Common myeloid progenitor, CD34-positive (primary cell): Measurements from ENCODE around the gene FXYD7.

Source experiments
- CTCF ChIA-PET: fragments of 350-600 bp; sonication (Branson Sonifier 250); formaldehyde crosslinking; loops from one replicate; lab custom pipeline; 2021; ENCODE audit warnings: antibody characterized with exemption; lab: Charles Lee
- POLR2A ChIA-PET: fragments of 350-600 bp; sonication (Branson Sonifier 250); formaldehyde crosslinking; loops from one replicate; lab custom pipeline; 2021; ENCODE audit warnings: antibody characterized with exemption; lab: Charles Lee
- DNase-seq, 3 donors: peaks; one replicate each; pipeline versions ENCODE4 v3.0.0 to v3.0.0-alpha.2; 2013
- H3K27ac ChIP-seq, 2 experiments: 1 replicate in 1 of 2; 2 replicates in 1 of 2; pipeline ENCODE4 v1.7.0; 2013; ENCODE audit warnings: inconsistent platforms in 2 of 2, low read length in 2 of 2, mild to moderate bottlenecking in 2 of 2, low read depth in 1 of 2, moderate library complexity in 1 of 2; ENCODE audit not compliant: severe bottlenecking in 2 of 2, insufficient read depth in 1 of 2, poor library complexity in 1 of 2
- H3K27me3 ChIP-seq, 5 experiments: replicated peaks in 2 of 5; 1 replicate in 3 of 5; 2 replicates in 2 of 5; pipeline versions ENCODE4 v1.6.1 to v1.7.0; 2013; ENCODE audit warnings: low read length in 4 of 5, mild to moderate bottlenecking in 2 of 5, moderate library complexity in 2 of 5, inconsistent platforms in 1 of 5; ENCODE audit not compliant: insufficient read depth in 5 of 5, control insufficient read depth in 4 of 5
- H3K36me3 ChIP-seq, 4 experiments: 1 replicate in 2 of 4; 2 replicates in 2 of 4; pipeline versions ENCODE4 v1.6.1 to v1.7.0; 2013; ENCODE audit warnings: low read length in 3 of 4, control low read depth in 1 of 4, mild to moderate bottlenecking in 1 of 4; ENCODE audit not compliant: control insufficient read depth in 4 of 4, insufficient read depth in 4 of 4
- H3K4me1 ChIP-seq, 4 experiments: 1 replicate in 3 of 4; 2 replicates in 1 of 4; pipeline versions ENCODE4 v1.6.1 to v1.7.1; 2013; ENCODE audit warnings: low read length in 3 of 4, mild to moderate bottlenecking in 3 of 4, control low read depth in 1 of 4, inconsistent platforms in 1 of 4, moderate library complexity in 1 of 4; ENCODE audit not compliant: control insufficient read depth in 4 of 4, insufficient read depth in 4 of 4; ENCODE audit errors: control extremely low read depth in 1 of 4
- H3K4me3 ChIP-seq, 7 experiments: 1 replicate in 4 of 7; 2 replicates in 3 of 7; pipeline versions ENCODE4 v1.5.1 to v1.7.0; 2013; ENCODE audit warnings: mild to moderate bottlenecking in 7 of 7, low read length in 6 of 7, moderate library complexity in 6 of 7, inconsistent platforms in 2 of 7, low read depth in 2 of 7, control low read depth in 1 of 7; ENCODE audit not compliant: insufficient read depth in 4 of 7, control insufficient read depth in 1 of 7; ENCODE audit errors: extremely low read depth in 1 of 7
- H3K9me3 ChIP-seq, 5 experiments: 1 replicate in 4 of 5; 2 replicates in 1 of 5; pipeline versions ENCODE4 v1.6.1 to v1.7.1; 2013; ENCODE audit warnings: low read length in 4 of 5, mild to moderate bottlenecking in 2 of 5, inconsistent platforms in 1 of 5, low read depth in 1 of 5, moderate library complexity in 1 of 5; ENCODE audit not compliant: control insufficient read depth in 4 of 5, insufficient read depth in 2 of 5; ENCODE audit errors: control extremely low read depth in 1 of 5
- WGBS: methylation state at CpG from one replicate; pipeline ENCODE4 v1.1.5; 2013; ENCODE audit not compliant: insufficient coverage; 5-methylcytosine and 5-hydroxymethylcytosine counted together

The FXYD7 gene

GRCh38 chr19:35155981-35156672 lies 13.1 kb downstream of the FXYD7 start:
- 100% methylated on average over 3 of the region's 6 CpGs for WGBS
- no peak for DNase-seq
- ChIA-PET CTCF (no interaction called here), POLR2A (no interaction called here)
- Histone ChIP-seq H3K9me3 (no peaks in the 10 kb centered on the region), H3K27me3 (no peaks in the 10 kb centered on the region), H3K4me3 (peak overlapping the region; percentile 51 to 97 (median 89)), H3K36me3 (peaks cover 21 to 50% (median 43%) of the 10 kb centered on the region in 4 experiments), H3K4me1 (peaks cover 2 to 51% (median 42%) of the 10 kb centered on the region in 4 experiments), H3K27ac (peak overlapping the region; percentile 66 to 88)

GRCh38 chr19:35156673-35157014 lies 13.6 kb downstream of the FXYD7 start:
- Histone ChIP-seq H3K9me3 (peaks cover 0 to 3% (median 0%) of the 10 kb centered on the region in 5 experiments), H3K27me3 (no peaks in the 10 kb centered on the region), H3K36me3 (peaks cover 26 to 55% (median 48%) of the 10 kb centered on the region in 4 experiments), H3K4me3 (peak overlapping the region in 2 of 7 experiments; percentile 29 to 94), H3K4me1 (peaks cover 2 to 49% (median 40%) of the 10 kb centered on the region in 4 experiments), H3K27ac (no peak overlapping the region)
- DNase-seq: no peak
- ChIA-PET CTCF (no interaction called here), POLR2A (no interaction called here)
- 94% methylated on average over 6 of the region's 7 CpGs for WGBS

- peaks cover 34 to 63% (median 55%) of the 10 kb centered on the region in 4 experiments for H3K36me3 ChIP-seq
- H3K4me3 ChIP-seq: no peak overlapping the region
- H3K27ac ChIP-seq: no peak overlapping the region
- ChIA-PET CTCF (interaction anchor here (1.1 to 3.9 kb wide), 2 partner anchors 11 to 16 kb away, joined by 3 to 18 read pairs; no protein-coding TSS in a partner anchor), POLR2A (no interaction called here)
- 100% methylated on average over 1 of the region's 4 CpGs for WGBS
- no peaks in the 10 kb centered on the region for H3K27me3 ChIP-seq
- peaks cover 2 to 42% (median 33%) of the 10 kb centered on the region in 4 experiments for H3K4me1 ChIP-seq
- H3K9me3 ChIP-seq: peaks cover 0 to 10% (median 3%) of the 10 kb centered on the region in 5 experiments
- DNase-seq: no peak
Observed at GRCh38 chr19:35157431-35157830, 14.4 kb downstream of the FXYD7 start.

- POLR2A ChIA-PET: no interaction called here
- Histone ChIP-seq H3K4me3 (no peak overlapping the region), H3K9me3 (peaks cover 0 to 26% (median 10%) of the 10 kb centered on the region in 5 experiments), H3K27ac (no peak overlapping the region), H3K27me3 (no peaks in the 10 kb centered on the region), H3K36me3 (peaks cover 49 to 84% (median 76%) of the 10 kb centered on the region in 4 experiments), H3K4me1 (peaks cover 2 to 25% (median 16%) of the 10 kb centered on the region in 4 experiments)
- CTCF ChIA-PET: interaction anchor here (1.0 to 3.9 kb wide), 4 partner anchors 9 to 44 kb away, joined by 3 to 18 read pairs (median 4); no protein-coding TSS in a partner anchor
- 91% methylated on average over 7 of the region's 8 CpGs for WGBS
- DNase-seq: no peak
Observed at GRCh38 chr19:35159606-35160005, 16.6 kb downstream of the FXYD7 start.

- DNase-seq: no peak
- H3K4me1 ChIP-seq: peaks cover 2 to 14% (median 9%) of the 10 kb centered on the region in 4 experiments
- H3K27me3 ChIP-seq: no peaks in the 10 kb centered on the region
- peaks cover 0 to 31% (median 10%) of the 10 kb centered on the region in 5 experiments for H3K9me3 ChIP-seq
- WGBS: 98% methylated on average over 6 of the region's 9 CpGs
- POLR2A ChIA-PET: interaction anchor here (0.6 kb wide), 3 partner anchors 44 to 121 kb away, joined by 3 read pairs; no protein-coding TSS in a partner anchor
- H3K36me3 ChIP-seq: peaks cover 54 to 93% (median 87%) of the 10 kb centered on the region in 4 experiments
- H3K27ac ChIP-seq: no peak overlapping the region
- CTCF ChIA-PET: interaction anchor here (0.5 to 3.9 kb wide), 8 partner anchors 8 to 46 kb away, joined by 3 to 18 read pairs (median 3); partner anchors contain the start of gene FXYD7
- no peak overlapping the region for H3K4me3 ChIP-seq
Observed at GRCh38 chr19:35160629-35161433, 17.8 kb downstream of the FXYD7 start.

- Histone ChIP-seq H3K4me3 (no peak overlapping the region), H3K27ac (no peak overlapping the region), H3K36me3 (peaks cover 54 to 98% (median 90%) of the 10 kb centered on the region in 4 experiments), H3K9me3 (peaks cover 0 to 36% (median 13%) of the 10 kb centered on the region in 5 experiments), H3K27me3 (no peaks in the 10 kb centered on the region), H3K4me1 (peaks cover 0 to 14% (median 4%) of the 10 kb centered on the region in 4 experiments)
- ChIA-PET POLR2A (interaction anchor here (0.6 kb wide), 3 partner anchors 45 to 120 kb away, joined by 3 read pairs; no protein-coding TSS in a partner anchor), CTCF (interaction anchor here (0.5 to 1.5 kb wide), 7 partner anchors 11 to 45 kb away, joined by 3 to 6 read pairs (median 3); partner anchors contain the start of gene FXYD7)
- DNase-seq: no peak
- 90% methylated on average over 2 of the region's 2 CpGs for WGBS
Observed at GRCh38 chr19:35161434-35161743, 18.3 kb downstream of the FXYD7 start.
